NCI-H446 (cell line): ENCODE data around the gene ZSCAN16.
"Not testable (repeated sequence)": the region's sequence is repeated elsewhere in the genome, so short reads cannot be mapped to it uniquely, and the experiment has no call there.

Source experiments
- DNase-seq, 2 experiments: peaks; one replicate each; lab custom pipeline; 2025; lab: John Stamatoyannopoulos, UW

The ZSCAN16 gene

GRCh38 chr6:28124350-28124970 lies at the start of gene ZSCAN16:
Gene ZSCAN16, plus strand, starts transcription at chr6:28124609. Its CDS starts 835 bp downstream, at chr6:28125444.
- DNase-seq = peak; percentile 76 to 84

GRCh38 chr6:28078050-28078449 lies 46.4 kb upstream of the ZSCAN16 start:
- no peak for DNase-seq

- no peak for DNase-seq
Observed at GRCh38 chr6:28078836-28079235, 45.6 kb upstream of the ZSCAN16 start.

GRCh38 chr6:28080381-28080630 lies 44.1 kb upstream of the ZSCAN16 start, which contains the start of gene ZNF165:
Gene ZNF165, plus strand, starts transcription at chr6:28080568. Its CDS starts 4,913 bp downstream, at chr6:28085481.
- DNase-seq = not testable (repeated sequence)

GRCh38 chr6:28080631-28081485 lies 43.6 kb upstream of the ZSCAN16 start:
- peak; percentile 91 to 93 for DNase-seq

- no peak for DNase-seq
Observed at GRCh38 chr6:28081486-28081751, 43.0 kb upstream of the ZSCAN16 start.

- DNase-seq = no peak
Observed at GRCh38 chr6:28082939-28083338, 41.5 kb upstream of the ZSCAN16 start.

GRCh38 chr6:28089054-28089453 lies 35.4 kb upstream of the ZSCAN16 start:
- no peak for DNase-seq

GRCh38 chr6:28090917-28091586 lies 33.4 kb upstream of the ZSCAN16 start:
- DNase-seq = no peak

GRCh38 chr6:28102222-28102621 lies 22.2 kb upstream of the ZSCAN16 start:
- not testable (repeated sequence) for DNase-seq

GRCh38 chr6:28102699-28103098 lies 21.7 kb upstream of the ZSCAN16 start:
- DNase-seq = not testable (repeated sequence)

GRCh38 chr6:28104392-28105244 lies 19.8 kb upstream of the ZSCAN16 start:
- DNase-seq = peak; percentile 28 to 66

GRCh38 chr6:28105245-28105639 lies 19.2 kb upstream of the ZSCAN16 start:
- DNase-seq = no peak

- DNase-seq = no peak
Observed at GRCh38 chr6:28107506-28107905, 16.9 kb upstream of the ZSCAN16 start.

- DNase-seq = no peak
Observed at GRCh38 chr6:28111964-28112363, 12.4 kb upstream of the ZSCAN16 start.

GRCh38 chr6:28115799-28116198 lies 8.6 kb upstream of the ZSCAN16 start:
- no peak for DNase-seq

- no peak for DNase-seq
Observed at GRCh38 chr6:28117386-28118050, 6.9 kb upstream of the ZSCAN16 start.

GRCh38 chr6:28118217-28118616 lies 6.2 kb upstream of the ZSCAN16 start:
- no peak for DNase-seq

- DNase-seq = no peak
Observed at GRCh38 chr6:28121876-28122275, 2.5 kb upstream of the ZSCAN16 start.

GRCh38 chr6:28122283-28122682 lies 2.1 kb upstream of the ZSCAN16 start:
- not testable (repeated sequence) for DNase-seq

GRCh38 chr6:28124971-28125353 lies 553 bp downstream of the ZSCAN16 start:
- no peak for DNase-seq

GRCh38 chr6:28125401-28125800 lies 992 bp downstream of the ZSCAN16 start:
- no peak for DNase-seq
